A549 (cell line): ENCODE data around the gene ZFHX3. TPM values are rescaled to one million over a fixed set of nuclear protein-coding genes. Genes with fewer than 3 reads are reported as not detected.

Experiments
- ATAC-seq, 2 experiments: fragments of 200-7000 bp in 1 of 2; fragments of >200 bp in 1 of 2; cut with Nextera tagmentation in 1 of 2; cut with Tn5 transposase in 1 of 2; 3 replicates each; pipeline versions ENCODE4 v1.8.0 to v1.9.1; 2018 to 2020; ENCODE audit warnings: mild to moderate bottlenecking in 1 of 2, moderate library complexity in 1 of 2
- CTCF ChIA-PET: fragments of 300-600 bp; sonication (Branson Sonifier 250); formaldehyde crosslinking; extraction: SDS; loops from one replicate; lab custom pipeline; 2021; ENCODE audit warnings: antibody characterized with exemption, inconsistent platforms; lab: Yijun Ruan, JAX
- POLR2A ChIA-PET: fragments of 350-600 bp; formaldehyde crosslinking; extraction: SDS; loops from one replicate; lab custom pipeline; 2021; ENCODE audit warnings: antibody characterized with exemption, inconsistent platforms; lab: Yijun Ruan, JAX
- DNase-seq, 2 experiments: peaks; one replicate each; pipeline versions ENCODE4 v3.0.0 to v3.0.0-alpha.2; 2011 to 2016; ENCODE audit warnings: low read depth in 1 of 2, low spot score in 1 of 2
- FAIRE-seq: peaks from 2 replicates; lab custom pipeline; 2011; peaks lifted over from hg19 to GRCh38; lab: Jason Lieb, UNC
- H3K27ac ChIP-seq, 2 experiments: fragments of >200 bp; sonication (Bioruptor Twin); formaldehyde crosslinking; 3 replicates each; pipeline ENCODE4 v1.5.1; 2016 to 2017
- H3K4me1 ChIP-seq: fragments of >200 bp; sonication (Bioruptor Twin); formaldehyde crosslinking; 3 replicates; pipeline ENCODE4 v1.6.1; 2016
- H3K4me2 ChIP-seq: fragments of >200 bp; sonication (Bioruptor Twin); formaldehyde crosslinking; 3 replicates; pipeline ENCODE4 v1.6.1; 2016
- H3K4me3 ChIP-seq: fragments of >200 bp; sonication (Bioruptor Twin); formaldehyde crosslinking; 3 replicates; pipeline ENCODE4 v1.5.1; 2016
- H3K9me3 ChIP-seq: fragments of >200 bp; sonication (Bioruptor Twin); formaldehyde crosslinking; 3 replicates; pipeline ENCODE4 v1.6.1; 2016
- CEBPB ChIP-seq, 2 experiments: fragments of >200 bp in 1 of 2; sonication (Bioruptor Twin) in 1 of 2; formaldehyde crosslinking in 1 of 2; IDR thresholded peaks; 2 replicates each; pipeline ENCODE4 v1.6.1; 2012 to 2016
- CTCF ChIP-seq: fragments of >200 bp; sonication (Bioruptor Twin); formaldehyde crosslinking; IDR thresholded peaks from 3 replicates; pipeline ENCODE4 v1.5.1; 2016
- EHF ChIP-seq: fragments of 250-450 bp; sonication (Bioruptor Pico); IDR thresholded peaks from 2 replicates; pipeline ENCODE4 v1.5.0; 2020; ENCODE audit warnings: mild to moderate bottlenecking
- FOSB ChIP-seq: fragments of 250-450 bp; sonication (Bioruptor Pico); IDR thresholded peaks from 2 replicates; pipeline ENCODE4 v1.5.0; 2020; ENCODE audit warnings: mild to moderate bottlenecking, moderate library complexity
- HMGXB4 ChIP-seq: fragments of 250-450 bp; sonication (Bioruptor Pico); IDR thresholded peaks from 2 replicates; pipeline ENCODE4 v1.5.0; 2021; ENCODE audit warnings: mild to moderate bottlenecking, moderate library complexity, borderline replicate concordance
- HOXB5 ChIP-seq: fragments of 250-450 bp; sonication (Bioruptor Pico); IDR thresholded peaks from 2 replicates; pipeline ENCODE4 v1.5.0; 2020; ENCODE audit warnings: mild to moderate bottlenecking, moderate library complexity
- JUN ChIP-seq, 2 experiments: fragments of >200 bp; sonication (Bioruptor Twin); formaldehyde crosslinking; IDR thresholded peaks; 2 replicates in 1 of 2; 3 replicates in 1 of 2; pipeline ENCODE4 v1.6.1; 2016 to 2017
- JUNB ChIP-seq: fragments of >200 bp; sonication (Bioruptor Twin); formaldehyde crosslinking; IDR thresholded peaks from 2 replicates; pipeline ENCODE4 v1.6.1; 2016
- MAFK ChIP-seq: fragments of 450-650 bp; IDR thresholded peaks from 2 replicates; pipeline ENCODE4 v1.6.1; 2014; ENCODE audit not compliant: partially characterized antibody
- MYC ChIP-seq: IDR thresholded peaks from 2 replicates; pipeline ENCODE4 v1.6.1; 2012; ENCODE audit warnings: mild to moderate bottlenecking, inconsistent platforms, low read length, improper control_type of control experiment, borderline replicate concordance
- PHF8 ChIP-seq: fragments of 200-600 bp; sonication (generic); IDR thresholded peaks from 2 replicates; pipeline ENCODE4 v1.6.1; 2016; ENCODE audit warnings: low read depth, mild to moderate bottlenecking, antibody characterized with exemption, moderate library complexity, borderline replicate concordance
- POLR2AphosphoS2 ChIP-seq: conservative IDR thresholded peaks from 2 replicates; pipeline ENCODE4 v1.6.1; 2012; ENCODE audit warnings: low read length, improper control_type of control experiment, inconsistent platforms
- RAD21 ChIP-seq, 2 experiments: fragments of >200 bp in 1 of 2; sonication (Bioruptor Twin) in 1 of 2; formaldehyde crosslinking in 1 of 2; IDR thresholded peaks in 1 of 2; conservative IDR thresholded peaks in 1 of 2; 2 replicates in 1 of 2; 3 replicates in 1 of 2; pipeline ENCODE4 v1.6.1; 2012 to 2018; ENCODE audit warnings: inconsistent platforms in 1 of 2
- REST ChIP-seq: fragments of 200-600 bp; sonication (generic); IDR thresholded peaks from 2 replicates; pipeline ENCODE4 v1.6.1; 2016; ENCODE audit warnings: antibody characterized with exemption, mild to moderate bottlenecking, moderate library complexity
- SMC3 ChIP-seq: fragments of >200 bp; sonication (Bioruptor Twin); formaldehyde crosslinking; IDR thresholded peaks from 3 replicates; pipeline ENCODE4 v1.6.1; 2018; ENCODE audit warnings: inconsistent platforms
- TFCP2L1 ChIP-seq: fragments of 250-450 bp; sonication (Bioruptor Pico); IDR thresholded peaks from 2 replicates; pipeline ENCODE4 v1.5.0; 2021; ENCODE audit warnings: mild to moderate bottlenecking
- TP53 ChIP-seq: fragments of 250-450 bp; sonication (Bioruptor Pico); IDR thresholded peaks from 2 replicates; pipeline ENCODE4 v1.5.0; 2021; ENCODE audit warnings: mild to moderate bottlenecking, moderate library complexity
- USF2 ChIP-seq: fragments of 450-650 bp; IDR thresholded peaks from 2 replicates; pipeline ENCODE4 v1.6.1; 2014; ENCODE audit warnings: antibody characterized with exemption
- ZNF302 ChIP-seq: fragments of 250-450 bp; sonication (Bioruptor Pico); IDR thresholded peaks from 2 replicates; pipeline ENCODE4 v1.9.0; 2021; ENCODE audit warnings: inconsistent platforms, mild to moderate bottlenecking, moderate library complexity
- ZSCAN20 ChIP-seq: fragments of 250-450 bp; sonication (Bioruptor Pico); IDR thresholded peaks from 2 replicates; pipeline ENCODE4 v1.8.0; 2022; ENCODE audit warnings: mild to moderate bottlenecking, moderate library complexity
- WGBS: methylation state at CpG from one replicate; pipeline ENCODE4 v1.1.6; 2017; ENCODE audit errors: missing lambda C conversion rate; 5-methylcytosine and 5-hydroxymethylcytosine counted together
- polyA plus RNA-seq, 4 experiments: library from polyadenylated mRNA; depleted of rRNA in 3 of 4; stranded (reverse); fragments of >200 nt; fragmentation: RNase III in 1 of 4; extraction: RNeasy Plus Mini Kit Qiagen cat#74134 plus additional on column Dnase treatment in 1 of 4; gene quantifications; 2 replicates in 3 of 4; 3 replicates in 1 of 4; pipeline ENCODE4 v1.2.3, GENCODE V29; 2011 to 2017

Gene ZFHX3
- polyA plus RNA-seq, 2 of the 4 experiments (the other 2 are of a cell fraction) = 3.9 to 6.5 TPM

- Histone ChIP-seq H3K4me3 (peak overlapping the region; percentile 84), H3K4me2 (peak overlapping the region; percentile 99), H3K9me3 (no peaks in the 10 kb centered on the region), H3K27ac (peak overlapping the region; percentile 99), H3K4me1 (peaks cover 42% of the 10 kb centered on the region)
- ChIA-PET POLR2A (interaction anchor here (0.7 to 7.8 kb wide), 2 partner anchors 11 to 227 kb away, joined by 3 to 63 read pairs; no protein-coding TSS in a partner anchor), CTCF (interaction anchor here (0.6 to 2.0 kb wide), 11 partner anchors 9 to 226 kb away, joined by 3 to 8 read pairs (median 3); no protein-coding TSS in a partner anchor)
- DNase-seq (peak in 1 of 2 experiments; percentile 77), ATAC-seq (peak; percentile 9 to 19; a peak in 4 of 6 replicates), FAIRE-seq (no peak)
- WGBS = 1% methylated on average over 28 of the region's 72 CpGs
- no peak for TF ChIP-seq ZSCAN20 (CRISPR knock-in tag)
- TF ChIP-seq TP53 = no peak
- TF ChIP-seq PHF8 = no peak
- no peak for TF ChIP-seq CEBPB (IDR thresholded peaks at IDR 0.05)
- 0 out of 2 replicates have a peak, but pooled peaks have one; percentile 25 for TF ChIP-seq MYC
- no peak for TF ChIP-seq POLR2AphosphoS2
- TF ChIP-seq HOXB5 (CRISPR knock-in tag) = no peak
- TF ChIP-seq EHF (CRISPR knock-in tag) = no peak
- TF ChIP-seq FOSB (CRISPR knock-in tag) = no peak
- no peak for TF ChIP-seq ZNF302 (CRISPR knock-in tag)
- peak; percentile 16; the same call in 1 of the 3 replicates for TF ChIP-seq SMC3
Observed at GRCh38 chr16:73058616-73059409, 10.9 kb upstream of the ZFHX3 start.

- TF ChIP-seq JUNB (no peak), TFCP2L1 (CRISPR knock-in tag) (no peak), MYC (no peak), ZSCAN20 (CRISPR knock-in tag) (no peak), CEBPB (IDR thresholded peaks at IDR 0.05) (no peak)
- Histone ChIP-seq H3K27ac (peak overlapping the region; percentile 99), H3K4me1 (peaks cover 41% of the 10 kb centered on the region), H3K4me3 (peak overlapping the region; percentile 84), H3K4me2 (peak overlapping the region; percentile 99; the same call in 2 of the 3 replicates), H3K9me3 (no peaks in the 10 kb centered on the region)
- CTCF ChIA-PET = interaction anchor here (0.6 to 2.0 kb wide), 8 partner anchors 19 to 226 kb away, joined by 3 to 8 read pairs (median 3); no protein-coding TSS in a partner anchor
- ATAC-seq (peak in 1 of 2 experiments; percentile 43; a peak in 3 of 6 replicates), DNase-seq (no peak), FAIRE-seq (no peak)
- POLR2A ChIA-PET = interaction anchor here (0.6 to 7.8 kb wide), 3 partner anchors 12 to 226 kb away, joined by 3 to 63 read pairs (median 4); no protein-coding TSS in a partner anchor
- 2% methylated on average over 11 of the region's 61 CpGs for WGBS
Observed at GRCh38 chr16:73058221-73058615, 10.3 kb upstream of the ZFHX3 start.

GRCh38 chr16:73057291-73058210, 9.6 kb upstream of the ZFHX3 start:
- WGBS = 1% methylated on average over 38 of the region's 101 CpGs
- POLR2A ChIA-PET = interaction anchor here (0.6 to 7.8 kb wide), 3 partner anchors 12 to 45 kb away, joined by 3 to 63 read pairs (median 4); no protein-coding TSS in a partner anchor
- peaks cover 47% of the 10 kb centered on the region for H3K4me1 ChIP-seq
- H3K4me3 ChIP-seq = peak overlapping the region; percentile 84
- ATAC-seq = peak; percentile 39 to 42; a peak in 5 of 6 replicates
- no peaks in the 10 kb centered on the region for H3K9me3 ChIP-seq
- H3K27ac ChIP-seq = peak overlapping the region; percentile 99
- CTCF ChIA-PET = interaction anchor here (0.7 to 2.7 kb wide), 7 partner anchors 25 to 299 kb away, joined by 3 to 10 read pairs (median 5); no protein-coding TSS in a partner anchor
- no peak for DNase-seq
- peak overlapping the region; percentile 99 for H3K4me2 ChIP-seq
- no peak for FAIRE-seq
- TF ChIP-seq JUN (IDR thresholded peaks at IDR 0.05) (peak in 1 of 2 experiments; percentile 9; a peak in 2 of 5 replicates), HMGXB4 (CRISPR knock-in tag) (no peak), CTCF (peak; percentile 29; the same call in 2 of the 3 replicates), MAFK (no peak), RAD21 (conservative IDR thresholded peaks at IDR 0.05 in 1 of 2, IDR thresholded peaks at IDR 0.05 in 1 of 2) (peak in 1 of 2 experiments; percentile 29; a peak in 1 of 5 replicates), USF2 (no peak), REST (no peak)
